HG02840 (cell line): ENCODE measurements around the gene ARL10.

Source experiments
- ATAC-seq: cut with Tn5 transposase; IDR thresholded peaks from one replicate; pipeline ENCODE4 v1.9.1; 2021; ENCODE audit warnings: mild to moderate bottlenecking, moderate library complexity, moderate number of reproducible peaks; ENCODE audit not compliant: unreplicated experiment, low FRiP score

ARL10 gene

GRCh38 chr5:176361437-176362232, 3.7 kb upstream of the ARL10 start, which contains the start of gene KIAA1191:
KIAA1191 (minus strand) TSS chr5:176361764; CDS start chr5:176359508, 2,256 bp downstream.
- ATAC-seq, result peak; percentile 82

- peak; percentile 10 for ATAC-seq
Measured at GRCh38 chr5:176362233-176362490, 3.1 kb upstream of the ARL10 start.

DNA sequence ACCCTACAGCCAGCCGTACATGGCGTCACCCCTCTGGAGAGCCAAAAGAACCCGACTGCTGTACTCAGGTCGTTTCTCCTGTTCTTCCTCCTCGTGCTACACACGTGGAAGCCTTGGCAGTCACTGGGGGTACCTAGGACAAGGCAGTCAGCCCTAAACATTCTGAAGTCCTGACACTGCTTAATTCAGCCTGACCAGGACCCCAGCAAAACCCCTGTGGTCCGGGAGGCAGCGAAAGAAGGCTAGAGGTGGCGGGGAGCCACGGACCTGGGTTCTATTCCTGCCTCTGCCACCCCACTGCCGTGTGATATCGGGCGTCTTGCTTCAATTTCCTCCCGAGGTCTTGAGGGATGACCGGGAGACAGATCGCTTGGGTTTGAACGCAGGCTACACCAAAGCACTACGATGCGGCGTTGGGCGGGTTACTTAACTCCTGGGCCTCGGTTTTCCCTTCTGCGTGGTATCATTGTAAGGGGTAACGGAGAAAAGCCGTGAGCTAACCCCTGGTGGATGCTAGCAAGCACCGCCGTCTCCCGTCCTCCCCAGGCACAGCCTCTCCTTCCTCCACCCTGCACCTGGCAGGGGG, 429 bp upstream of the ARL10 start:
- ATAC-seq, result no peak

GRCh38 chr5:176366232-176366894, 1.1 kb downstream of the ARL10 start:
- no peak for ATAC-seq

- no peak for ATAC-seq
Measured at GRCh38 chr5:176368726-176369125, 3.4 kb downstream of the ARL10 start.

GRCh38 chr5:176369934-176370711, 4.8 kb downstream of the ARL10 start:
- ATAC-seq, result no peak

- ATAC-seq, result no peak
Measured at GRCh38 chr5:176371621-176372539, 6.6 kb downstream of the ARL10 start.

GRCh38 chr5:176373100-176373818, 8.0 kb downstream of the ARL10 start:
- ATAC-seq, result no peak

DNA sequence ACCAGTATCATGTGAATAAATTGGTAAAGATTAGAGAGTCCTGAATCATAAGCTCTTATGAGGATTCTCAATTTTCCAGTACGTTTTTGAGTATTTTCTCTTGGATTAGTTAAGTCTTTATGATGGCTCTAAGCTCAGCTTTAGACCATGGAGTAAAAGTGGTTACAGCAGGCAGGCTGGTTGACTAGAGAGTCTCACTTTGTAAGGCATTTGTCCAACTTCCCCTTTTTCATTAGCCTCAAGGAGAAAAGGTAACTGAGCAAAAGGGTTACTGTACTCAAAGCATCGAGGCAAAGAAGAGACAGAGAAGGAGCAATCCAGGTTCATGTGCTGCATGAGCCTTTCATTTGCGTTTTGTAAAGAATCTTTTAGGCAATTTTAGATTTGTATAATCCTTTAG, 14.6 kb downstream of the ARL10 start:
- ATAC-seq, result no peak

DNA sequence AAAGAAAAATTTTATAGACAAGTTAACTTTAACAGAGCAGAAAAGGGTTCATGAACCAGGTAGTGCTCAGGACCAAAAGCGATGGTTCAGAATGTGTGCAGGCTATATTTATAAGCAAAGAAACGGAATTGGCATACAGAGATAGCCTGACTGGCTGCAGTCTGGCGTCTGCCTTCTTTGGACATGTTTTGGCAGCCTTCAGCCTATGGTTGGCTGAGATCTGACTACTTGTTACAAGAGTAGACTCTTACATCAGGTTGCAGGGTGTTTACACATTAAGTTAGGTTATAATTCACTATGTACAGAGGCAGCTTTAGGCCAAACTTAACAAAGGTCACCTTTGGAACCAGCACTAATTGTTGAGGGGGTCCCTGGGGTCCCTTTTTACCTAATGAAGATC, 16.1 kb downstream of the ARL10 start:
- ATAC-seq, result no peak

GRCh38 chr5:176381979-176382378, 16.7 kb downstream of the ARL10 start:
- ATAC-seq, result no peak

DNA sequence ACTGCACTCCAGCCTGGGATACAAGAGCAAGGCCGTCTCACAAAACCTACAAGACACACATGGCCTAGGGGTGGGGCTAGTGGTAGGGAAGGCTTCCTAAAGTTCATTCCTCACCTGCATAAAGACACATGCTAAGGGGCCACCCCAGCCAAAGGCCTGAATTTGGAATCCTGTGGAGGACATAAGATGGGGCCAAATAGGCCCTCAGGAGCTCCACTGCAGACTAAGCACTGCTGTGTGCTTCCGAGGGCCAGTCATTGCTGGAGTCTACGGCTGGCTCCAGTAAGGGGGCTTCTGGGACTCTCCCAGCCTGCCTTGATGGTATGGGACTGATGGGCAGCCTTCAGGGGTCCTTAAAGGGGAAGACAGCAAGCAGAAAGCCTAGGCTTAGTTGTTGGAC, 17.4 kb downstream of the ARL10 start:
- no peak for ATAC-seq

DNA sequence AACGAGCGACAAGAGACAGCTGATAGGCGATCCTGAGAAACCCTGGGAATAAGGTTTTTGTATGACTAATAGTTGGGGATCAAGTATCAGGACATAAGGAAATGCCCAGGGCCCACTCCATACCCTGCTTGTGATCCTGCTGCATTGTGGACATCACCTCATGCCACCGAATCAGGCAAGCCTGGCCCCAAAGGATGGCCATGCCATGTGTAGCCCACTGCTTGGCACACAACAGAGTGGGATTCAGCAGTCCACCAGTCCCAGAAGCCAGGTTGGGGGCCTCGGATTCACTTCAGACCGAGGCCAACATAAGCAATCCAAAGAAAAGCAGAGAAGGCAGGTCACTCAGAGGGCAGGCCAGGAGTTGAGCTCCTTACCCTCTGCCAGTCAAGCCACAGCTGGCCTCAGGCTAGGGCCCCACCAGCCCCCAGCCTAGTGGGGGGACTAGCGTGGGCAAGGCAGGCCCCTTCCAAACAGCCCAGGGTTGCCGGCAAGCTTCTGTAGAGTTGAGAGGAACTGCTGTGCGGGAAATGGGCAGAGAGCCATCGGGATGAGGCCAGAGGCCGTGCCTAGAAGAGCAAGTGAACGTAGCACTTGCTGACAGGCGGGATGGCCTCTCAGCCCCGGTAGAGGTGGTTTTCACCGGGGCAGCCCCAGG, 18.1 kb downstream of the ARL10 start:
- ATAC-seq, result no peak

DNA sequence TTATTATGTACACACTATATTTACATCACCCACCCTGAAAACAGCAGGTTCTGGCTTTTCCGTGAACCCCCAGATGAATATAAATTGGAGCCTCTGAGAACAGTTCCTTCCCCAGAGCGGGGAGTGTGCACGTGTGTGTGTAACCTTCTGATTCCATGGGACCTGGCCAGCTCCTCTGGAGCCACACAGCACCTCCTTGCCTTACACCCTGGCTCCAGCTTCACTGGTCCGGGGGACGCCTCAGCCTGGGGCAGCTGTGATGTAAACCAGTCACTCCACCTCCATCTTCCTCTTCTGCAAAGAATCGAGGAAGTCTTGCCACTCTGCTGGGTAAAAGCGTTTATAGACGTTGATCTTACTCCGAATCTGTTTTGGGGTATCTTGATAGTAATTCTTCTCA, 18.7 kb downstream of the ARL10 start:
- no peak for ATAC-seq

DNA sequence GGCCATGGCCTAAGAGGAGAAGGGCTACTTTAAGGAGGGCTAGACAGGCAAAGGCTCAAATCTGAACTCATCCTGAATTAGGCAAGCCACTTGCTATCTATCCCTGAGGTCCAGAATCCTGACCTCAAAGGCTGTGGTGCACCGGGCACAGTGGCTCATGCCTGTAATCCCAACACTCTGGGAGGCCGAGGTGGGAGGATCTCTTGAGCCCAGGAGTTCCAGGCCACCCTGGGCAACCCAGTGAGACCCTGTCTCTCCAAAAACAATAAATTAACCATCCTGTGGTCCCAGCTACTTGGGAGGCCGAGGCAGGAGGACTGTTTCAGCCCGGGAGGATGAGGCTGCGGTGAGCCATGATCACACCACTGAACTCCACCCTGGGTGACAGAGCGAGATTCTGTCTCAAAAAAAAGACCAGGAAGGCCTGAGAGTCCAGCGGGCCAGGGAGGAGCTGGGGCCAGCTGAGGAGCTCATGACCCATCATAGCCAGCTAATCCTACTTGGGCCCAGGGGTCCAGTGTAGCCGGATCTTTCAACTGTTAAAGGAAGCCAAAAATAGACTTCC, 19.2 kb downstream of the ARL10 start:
- ATAC-seq, result no peak

- no peak for ATAC-seq
Measured at GRCh38 chr5:176384991-176385390, 19.7 kb downstream of the ARL10 start.

DNA sequence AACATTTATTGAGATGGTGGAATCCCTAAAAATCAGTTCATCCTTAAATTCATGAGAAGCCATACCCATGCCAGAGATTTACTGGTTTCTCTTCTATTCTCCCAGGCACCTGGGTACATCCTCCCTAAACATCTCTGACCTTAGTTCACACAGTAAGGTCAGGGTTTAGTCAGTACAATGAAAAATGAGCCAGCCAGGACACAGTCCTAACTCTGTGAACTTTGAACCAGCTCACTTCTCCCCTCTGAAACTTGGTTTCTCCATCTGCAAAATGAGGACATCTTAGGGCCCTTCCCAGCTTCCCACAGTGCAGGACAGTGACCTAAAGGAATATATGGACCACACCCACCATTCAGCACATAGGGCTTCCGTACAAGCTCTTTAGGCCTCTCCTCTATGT, 21.2 kb downstream of the ARL10 start:
- no peak for ATAC-seq

DNA sequence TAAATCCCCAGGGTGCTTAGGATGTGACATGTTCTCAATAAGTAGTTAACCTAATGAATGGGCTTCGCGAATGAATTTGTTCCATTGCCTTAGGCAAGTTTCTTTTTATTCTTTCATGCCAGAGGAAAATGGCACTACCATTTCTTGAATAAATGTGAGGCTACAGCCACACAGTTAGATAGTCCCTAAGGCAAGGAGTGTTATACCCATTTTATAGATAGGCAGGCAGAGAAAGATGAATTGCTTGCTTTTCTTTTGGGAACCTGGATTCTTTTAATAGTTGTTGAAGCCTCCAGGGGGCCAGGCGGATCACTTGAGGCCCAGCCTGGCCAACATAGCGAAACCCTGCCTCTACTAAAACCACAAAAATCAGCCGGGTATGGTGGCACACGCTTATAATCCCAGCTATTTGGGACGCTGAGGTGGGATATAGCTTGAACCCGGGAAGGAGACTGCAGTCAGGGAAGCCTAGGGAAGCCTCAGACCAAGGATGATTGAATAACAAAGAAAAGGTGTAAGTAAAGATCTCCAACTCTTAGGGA, 22.2 kb downstream of the ARL10 start:
- ATAC-seq, result no peak
